SK-N-SH (cell line): ENCODE results near the gene TMEM127.

Experiments used
- CTCF ChIP-seq: fragments of 200-600 bp; sonication (generic); IDR thresholded peaks from 2 replicates; pipeline ENCODE4 v1.6.1; 2017; ENCODE audit warnings: antibody characterized with exemption, mild to moderate bottlenecking, moderate library complexity
- JUND ChIP-seq: IDR thresholded peaks from 2 replicates; pipeline ENCODE4 v1.4.0; 2012
- NRF1 ChIP-seq: IDR thresholded peaks from 2 replicates; pipeline ENCODE4 v1.6.1; 2012; ENCODE audit warnings: low read depth, mild to moderate bottlenecking, low read length
- RCOR1 ChIP-seq: fragments of 150-350 bp; IDR thresholded peaks from 2 replicates; pipeline ENCODE4 v1.6.1; 2017; ENCODE audit warnings: antibody characterized with exemption, low read length
- RFX5 ChIP-seq: IDR thresholded peaks from 2 replicates; pipeline ENCODE4 v1.6.1; 2012; ENCODE audit warnings: mild to moderate bottlenecking, improper control_type of control experiment, low read length
- TF ChIP-seq, protein P1 (sequence below): IDR thresholded peaks from 2 replicates; pipeline ENCODE4 v1.4.0; 2012; ENCODE audit warnings: low read depth
- TF ChIP-seq, protein P2 (sequence below): IDR thresholded peaks from 2 replicates; pipeline ENCODE4 v1.6.1; 2012; ENCODE audit warnings: mild to moderate bottlenecking, low read depth, low read length, moderate library complexity

- TF ChIP-seq JUND (no peak), RCOR1 (no peak), CTCF (no peak), NRF1 (no peak), RFX5 (no peak)
- TF ChIP-seq, protein P1, sequence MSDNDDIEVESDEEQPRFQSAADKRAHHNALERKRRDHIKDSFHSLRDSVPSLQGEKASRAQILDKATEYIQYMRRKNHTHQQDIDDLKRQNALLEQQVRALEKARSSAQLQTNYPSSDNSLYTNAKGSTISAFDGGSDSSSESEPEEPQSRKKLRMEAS = no peak
- TF ChIP-seq, protein P2, sequence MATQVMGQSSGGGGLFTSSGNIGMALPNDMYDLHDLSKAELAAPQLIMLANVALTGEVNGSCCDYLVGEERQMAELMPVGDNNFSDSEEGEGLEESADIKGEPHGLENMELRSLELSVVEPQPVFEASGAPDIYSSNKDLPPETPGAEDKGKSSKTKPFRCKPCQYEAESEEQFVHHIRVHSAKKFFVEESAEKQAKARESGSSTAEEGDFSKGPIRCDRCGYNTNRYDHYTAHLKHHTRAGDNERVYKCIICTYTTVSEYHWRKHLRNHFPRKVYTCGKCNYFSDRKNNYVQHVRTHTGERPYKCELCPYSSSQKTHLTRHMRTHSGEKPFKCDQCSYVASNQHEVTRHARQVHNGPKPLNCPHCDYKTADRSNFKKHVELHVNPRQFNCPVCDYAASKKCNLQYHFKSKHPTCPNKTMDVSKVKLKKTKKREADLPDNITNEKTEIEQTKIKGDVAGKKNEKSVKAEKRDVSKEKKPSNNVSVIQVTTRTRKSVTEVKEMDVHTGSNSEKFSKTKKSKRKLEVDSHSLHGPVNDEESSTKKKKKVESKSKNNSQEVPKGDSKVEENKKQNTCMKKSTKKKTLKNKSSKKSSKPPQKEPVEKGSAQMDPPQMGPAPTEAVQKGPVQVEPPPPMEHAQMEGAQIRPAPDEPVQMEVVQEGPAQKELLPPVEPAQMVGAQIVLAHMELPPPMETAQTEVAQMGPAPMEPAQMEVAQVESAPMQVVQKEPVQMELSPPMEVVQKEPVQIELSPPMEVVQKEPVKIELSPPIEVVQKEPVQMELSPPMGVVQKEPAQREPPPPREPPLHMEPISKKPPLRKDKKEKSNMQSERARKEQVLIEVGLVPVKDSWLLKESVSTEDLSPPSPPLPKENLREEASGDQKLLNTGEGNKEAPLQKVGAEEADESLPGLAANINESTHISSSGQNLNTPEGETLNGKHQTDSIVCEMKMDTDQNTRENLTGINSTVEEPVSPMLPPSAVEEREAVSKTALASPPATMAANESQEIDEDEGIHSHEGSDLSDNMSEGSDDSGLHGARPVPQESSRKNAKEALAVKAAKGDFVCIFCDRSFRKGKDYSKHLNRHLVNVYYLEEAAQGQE = no peak
Measured at GRCh38 chr2:96308248-96308647, 42.5 kb upstream of the TMEM127 start.
